ENCODE results near the gene CD96.
"Not testable (repeated sequence)": the region's sequence is repeated elsewhere in the genome, so short reads cannot be mapped to it uniquely, and the experiment has no call there.

The CD96 gene

GRCh38 chr3:111635403-111635802 lies 93.4 kb downstream of the CD96 start:
- DNase-seq = no peak

- no peak for DNase-seq
Measured at GRCh38 chr3:111636366-111636885, 94.4 kb downstream of the CD96 start.

GRCh38 chr3:111639316-111639715 lies 97.3 kb downstream of the CD96 start:
- DNase-seq = no peak

- DNase-seq = no peak
Measured at GRCh38 chr3:111648991-111649579, 107.1 kb downstream of the CD96 start.

GRCh38 chr3:111650378-111651275 lies 108.6 kb downstream of the CD96 start:
- no peak for DNase-seq

- DNase-seq = no peak
Measured at GRCh38 chr3:111652492-111653180, 110.6 kb downstream of the CD96 start.

GRCh38 chr3:111653766-111654165 lies 111.8 kb downstream of the CD96 start:
- DNase-seq = no peak

GRCh38 chr3:111662012-111662411 lies 120.0 kb downstream of the CD96 start:
- DNase-seq = no peak

GRCh38 chr3:111662907-111663306 lies 120.9 kb downstream of the CD96 start:
- no peak for DNase-seq

GRCh38 chr3:111666041-111666735 lies 124.2 kb downstream of the CD96 start:
- no peak for DNase-seq

- no peak for DNase-seq
Measured at GRCh38 chr3:111667170-111667569, 125.2 kb downstream of the CD96 start.

- DNase-seq = peak; percentile 49
Measured at GRCh38 chr3:111667621-111668239, 125.7 kb downstream of the CD96 start.

- DNase-seq = no peak
Measured at GRCh38 chr3:111668326-111668725, 126.3 kb downstream of the CD96 start.

- no peak for DNase-seq
Measured at GRCh38 chr3:111668888-111669488, 127.0 kb downstream of the CD96 start.

- DNase-seq = no peak
Measured at GRCh38 chr3:111669926-111670630, 128.1 kb downstream of the CD96 start.

GRCh38 chr3:111672461-111672860 lies 130.5 kb downstream of the CD96 start:
- DNase-seq = not testable (repeated sequence)

- no peak for DNase-seq
Measured at GRCh38 chr3:111675846-111676210, 133.8 kb downstream of the CD96 start.

GRCh38 chr3:111676211-111677006 lies 134.4 kb downstream of the CD96 start:
- no peak for DNase-seq

GRCh38 chr3:111677007-111677392 lies 135.0 kb downstream of the CD96 start:
- no peak for DNase-seq

- DNase-seq = no peak
Measured at GRCh38 chr3:111681661-111682426, 139.8 kb downstream of the CD96 start.

All from activated CD4-positive, alpha-beta T cell treated with anti-CD3 and anti-CD28 coated beads for 1 hour (primary cell).